Measurements from ENCODE around the gene NUDT3. TPM values are rescaled to one million over a fixed set of nuclear protein-coding genes. Genes with fewer than 3 reads are reported as not detected.

NUDT3 gene
- total and polyA plus RNA-seq, 2 experiments from 2014 or later, result 8.1 to 11.5 TPM

GRCh38 chr6:34347303-34347702, 45.2 kb downstream of the NUDT3 start:
- H3K4me1 ChIP-seq (ENCODE audit: insufficient read depth), result peaks cover 12% of the 10 kb centered on the region; the same call in 1 of the 2 replicates
- H3K4me2 ChIP-seq (ENCODE audit: unreplicated experiment), result no peak overlapping the region
- in situ Hi-C loops (cut with MboI), result no loop called here
- no peak for DNase-seq
- peaks cover 99% of the 10 kb centered on the region for H3K79me2 ChIP-seq (ENCODE audit: insufficient read depth)
- no peak overlapping the region for H3K9ac ChIP-seq
- WGBS, 2 experiments (ENCODE audit: low coverage in 1 of 2, low lambda C conversion rate in 2 of 2, missing lambda C conversion rate in 2 of 2), result 90 to 100% methylated on average over 1 of the region's 1 CpG
- no peaks in the 10 kb centered on the region for H3K27me3 ChIP-seq (replicated peaks; ENCODE audit: insufficient read depth)
- no peak overlapping the region for H3K27ac ChIP-seq
- H3F3A ChIP-seq (ENCODE audit: insufficient read depth), result 0 out of 2 replicates have a peak, but pooled peaks cover 5% of the 10 kb centered on the region
- peaks cover 28% of the 10 kb centered on the region for H4K20me1 ChIP-seq (ENCODE audit: insufficient read depth)
- no peak overlapping the region for H2AFZ ChIP-seq
- TF ChIP-seq EZH2phosphoT487 (IDR thresholded peaks at IDR 0.05; ENCODE audit: insufficient read depth, low read depth) (no peak), EZH2 (IDR thresholded peaks at IDR 0.05; ENCODE audit: insufficient read depth, poor library complexity, severe bottlenecking) (no peak)
- H3K9me3 ChIP-seq (ENCODE audit: low read depth), result no peaks in the 10 kb centered on the region
- no peak overlapping the region for H3K4me3 ChIP-seq
- H3K9me2 ChIP-seq (ENCODE audit: insufficient read depth), result no peaks in the 10 kb centered on the region
- no peaks in the 10 kb centered on the region for H3K36me3 ChIP-seq (ENCODE audit: low read depth)

- TF ChIP-seq EZH2phosphoT487 (IDR thresholded peaks at IDR 0.05; ENCODE audit: insufficient read depth, low read depth) (no peak), EZH2 (IDR thresholded peaks at IDR 0.05; ENCODE audit: insufficient read depth, poor library complexity, severe bottlenecking) (no peak)
Measured at GRCh38 chr6:34346175-34347119, 46.0 kb downstream of the NUDT3 start.

GRCh38 chr6:34343806-34344205, 48.7 kb downstream of the NUDT3 start:
- no peaks in the 10 kb centered on the region for H3K27me3 ChIP-seq (replicated peaks; ENCODE audit: insufficient read depth)

More at GRCh38 chr6:34346175-34347119, 46.0 kb downstream of the NUDT3 start:
- H3K9ac ChIP-seq, result no peak overlapping the region
- WGBS, 2 experiments (ENCODE audit: low coverage in 1 of 2, low lambda C conversion rate in 2 of 2, missing lambda C conversion rate in 2 of 2), result 79% methylated on average over 9 of the region's 9 CpGs
- H3K4me3 ChIP-seq, result no peak overlapping the region
- H3K36me3 ChIP-seq (ENCODE audit: low read depth), result no peaks in the 10 kb centered on the region
- H3K4me1 ChIP-seq (ENCODE audit: insufficient read depth), result peaks cover 13% of the 10 kb centered on the region; the same call in 1 of the 2 replicates
- H4K20me1 ChIP-seq (ENCODE audit: insufficient read depth), result peaks cover 35% of the 10 kb centered on the region
- H3K9me3 ChIP-seq (ENCODE audit: low read depth), result no peaks in the 10 kb centered on the region
- in situ Hi-C loops (cut with MboI), result no loop called here
- H3K27ac ChIP-seq, result no peak overlapping the region
- DNase-seq, result no peak
- no peaks in the 10 kb centered on the region for H3F3A ChIP-seq (ENCODE audit: insufficient read depth)
- no peak overlapping the region for H2AFZ ChIP-seq
- H3K79me2 ChIP-seq (ENCODE audit: insufficient read depth), result peaks cover 99% of the 10 kb centered on the region
- no peaks in the 10 kb centered on the region for H3K9me2 ChIP-seq (ENCODE audit: insufficient read depth)
- no peak overlapping the region for H3K4me2 ChIP-seq (ENCODE audit: unreplicated experiment)
- H3K27me3 ChIP-seq (replicated peaks; ENCODE audit: insufficient read depth), result no peaks in the 10 kb centered on the region

GRCh38 chr6:34342247-34342646, 50.2 kb downstream of the NUDT3 start:
- H3K36me3 ChIP-seq (ENCODE audit: low read depth), result no peaks in the 10 kb centered on the region
- H3K27me3 ChIP-seq (replicated peaks; ENCODE audit: insufficient read depth), result no peaks in the 10 kb centered on the region
- no peak overlapping the region for H3K4me2 ChIP-seq (ENCODE audit: unreplicated experiment)
- no peak for DNase-seq
- no peak overlapping the region for H3K9ac ChIP-seq
- TF ChIP-seq EZH2phosphoT487 (IDR thresholded peaks at IDR 0.05; ENCODE audit: insufficient read depth, low read depth) (no peak), EZH2 (IDR thresholded peaks at IDR 0.05; ENCODE audit: insufficient read depth, poor library complexity, severe bottlenecking) (no peak)
- peaks cover 11% of the 10 kb centered on the region; the same call in 1 of the 2 replicates for H3F3A ChIP-seq (ENCODE audit: insufficient read depth)
- no peak overlapping the region for H2AFZ ChIP-seq
- peaks cover 36% of the 10 kb centered on the region for H4K20me1 ChIP-seq (ENCODE audit: insufficient read depth)
- H3K4me1 ChIP-seq (ENCODE audit: insufficient read depth), result peaks cover 16% of the 10 kb centered on the region
- no peak overlapping the region for H3K27ac ChIP-seq
- no peaks in the 10 kb centered on the region for H3K9me3 ChIP-seq (ENCODE audit: low read depth)
- no peak overlapping the region for H3K4me3 ChIP-seq
- H3K79me2 ChIP-seq (ENCODE audit: insufficient read depth), result peaks cover 100% of the 10 kb centered on the region
- H3K9me2 ChIP-seq (ENCODE audit: insufficient read depth), result no peaks in the 10 kb centered on the region
- in situ Hi-C loops (cut with MboI), result no loop called here

More at GRCh38 chr6:34343806-34344205, 48.7 kb downstream of the NUDT3 start:
- H3K79me2 ChIP-seq (ENCODE audit: insufficient read depth), result peaks cover 100% of the 10 kb centered on the region
- H3K27ac ChIP-seq, result no peak overlapping the region
- peaks cover 39% of the 10 kb centered on the region for H4K20me1 ChIP-seq (ENCODE audit: insufficient read depth)
- no peak overlapping the region for H3K4me3 ChIP-seq
- H3K36me3 ChIP-seq (ENCODE audit: low read depth), result no peaks in the 10 kb centered on the region
- no peak overlapping the region for H2AFZ ChIP-seq
- no peak for DNase-seq
- in situ Hi-C loops (cut with MboI), result no loop called here
- H3F3A ChIP-seq (ENCODE audit: insufficient read depth), result peaks cover 11% of the 10 kb centered on the region; the same call in 1 of the 2 replicates
- H3K4me2 ChIP-seq (ENCODE audit: unreplicated experiment), result no peak overlapping the region
- H3K9me2 ChIP-seq (ENCODE audit: insufficient read depth), result no peaks in the 10 kb centered on the region
- peaks cover 16% of the 10 kb centered on the region for H3K4me1 ChIP-seq (ENCODE audit: insufficient read depth)
- H3K9ac ChIP-seq, result no peak overlapping the region
- no peak for TF ChIP-seq EZH2 (IDR thresholded peaks at IDR 0.05; ENCODE audit: insufficient read depth, poor library complexity, severe bottlenecking)
- no peak for TF ChIP-seq EZH2phosphoT487 (IDR thresholded peaks at IDR 0.05; ENCODE audit: insufficient read depth, low read depth)
- H3K9me3 ChIP-seq (ENCODE audit: low read depth), result no peaks in the 10 kb centered on the region
